Stomach (tissue), 4 donors: ENCODE results near the gene LEPR.

ENCODE experiments used
- CTCF ChIP-seq, 7 experiments: fragments of 450-650 bp in 4 of 7; fragments of 200-600 bp in 3 of 7; sonication (generic) in 3 of 7; IDR thresholded peaks; one replicate each; pipeline ENCODE4 v1.5.1; 2016 to 2019; ENCODE audit warnings: antibody characterized with exemption in 7 of 7, control low read depth in 2 of 7, mild to moderate bottlenecking in 1 of 7
- EP300 ChIP-seq: sonication (generic); formaldehyde crosslinking; IDR thresholded peaks from one replicate; pipeline ENCODE4 v1.6.1; 2017; ENCODE audit warnings: antibody characterized with exemption
- POLR2AphosphoS5 ChIP-seq, 3 donors: sonication (generic); formaldehyde crosslinking; IDR thresholded peaks; one replicate each; pipeline ENCODE4 v1.6.1; 2016; ENCODE audit warnings: antibody characterized with exemption in 3 of 3

DNA sequence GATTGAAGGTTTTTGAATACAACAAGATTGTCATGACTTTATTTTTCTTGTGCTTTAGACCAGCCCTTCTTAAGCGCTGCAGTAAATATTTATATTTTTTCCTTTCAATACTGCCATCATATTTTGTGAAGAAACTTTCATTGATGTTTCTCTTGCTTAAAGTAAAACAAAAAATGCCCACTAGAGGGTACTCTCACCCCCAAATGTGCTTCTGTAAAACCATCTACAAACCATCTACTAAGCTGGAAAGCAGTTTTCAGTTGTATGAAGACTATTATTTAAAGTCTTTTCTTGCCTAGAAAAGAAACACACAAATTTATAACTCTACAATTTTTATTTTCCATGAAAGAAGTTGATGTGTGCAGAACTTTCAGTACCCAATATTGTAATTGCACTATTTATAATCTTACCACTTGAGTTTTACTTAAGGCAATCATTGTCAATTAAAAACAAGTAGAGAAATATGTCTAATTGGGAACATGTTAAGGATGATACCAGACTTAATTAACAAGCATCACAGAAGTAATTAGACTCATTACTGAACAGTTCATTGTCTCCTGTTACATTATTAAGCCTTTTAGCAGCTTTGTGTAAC is 10.7 kb downstream of the LEPR start:
- TF ChIP-seq CTCF (IDR thresholded peaks at IDR 0.05): peak in 4 of 7 experiments; percentile 42 to 56 (median 43)
- no peak for TF ChIP-seq EP300
- no peak for TF ChIP-seq POLR2AphosphoS5 (IDR thresholded peaks at IDR 0.05)
